GM06990 (cell line): Measurements from ENCODE around the gene TANC1.

ENCODE experiments used
- DNase-seq: peaks from one replicate; pipeline ENCODE4 v3.0.0-alpha.2; 2011; ENCODE audit not compliant: insufficient read length; ENCODE audit errors: extremely low read depth
- H3K27me3 ChIP-seq: replicated peaks from 2 replicates; pipeline ENCODE4 v1.6.0; 2011; ENCODE audit warnings: low read length; ENCODE audit not compliant: control insufficient read depth, insufficient read depth
- H3K36me3 ChIP-seq: 2 replicates; pipeline ENCODE4 v1.5.1; 2011; ENCODE audit warnings: low read length; ENCODE audit not compliant: control insufficient read depth, insufficient read depth
- H3K4me3 ChIP-seq: replicated peaks from 2 replicates; pipeline ENCODE4 v1.5.1; 2011; ENCODE audit warnings: low read depth, mild to moderate bottlenecking, control low read depth, low read length
- TF ChIP-seq, protein P1 (sequence below): IDR thresholded peaks from 2 replicates; pipeline ENCODE4 v1.5.1; 2011; ENCODE audit warnings: low read length, control low read depth, mild to moderate bottlenecking, inconsistent platforms; ENCODE audit not compliant: insufficient read depth, poor library complexity, severe bottlenecking

The TANC1 gene

DNA sequence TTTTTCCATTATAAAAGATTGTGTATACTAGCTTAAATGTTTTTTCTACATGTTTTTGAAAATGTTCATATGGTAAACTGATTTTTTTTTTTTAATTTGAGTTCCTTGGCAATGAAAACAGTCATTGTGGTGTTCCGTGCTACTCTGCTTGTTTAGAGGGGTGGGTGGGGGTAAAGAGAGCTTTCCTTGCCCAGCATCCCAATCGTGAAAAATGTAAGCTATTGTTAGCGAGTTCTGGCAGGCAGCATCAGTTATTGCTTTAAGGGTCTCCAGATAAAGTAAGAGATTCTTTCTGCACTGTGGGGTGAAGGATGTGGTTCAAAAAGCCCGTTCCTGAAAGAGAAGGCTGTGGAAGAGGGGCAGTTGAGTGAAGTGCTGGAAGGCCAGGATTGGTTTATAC, 118.4 kb downstream of the TANC1 start:
- H3K27me3 ChIP-seq, result no peaks in the 10 kb centered on the region
- TF ChIP-seq, protein P1, sequence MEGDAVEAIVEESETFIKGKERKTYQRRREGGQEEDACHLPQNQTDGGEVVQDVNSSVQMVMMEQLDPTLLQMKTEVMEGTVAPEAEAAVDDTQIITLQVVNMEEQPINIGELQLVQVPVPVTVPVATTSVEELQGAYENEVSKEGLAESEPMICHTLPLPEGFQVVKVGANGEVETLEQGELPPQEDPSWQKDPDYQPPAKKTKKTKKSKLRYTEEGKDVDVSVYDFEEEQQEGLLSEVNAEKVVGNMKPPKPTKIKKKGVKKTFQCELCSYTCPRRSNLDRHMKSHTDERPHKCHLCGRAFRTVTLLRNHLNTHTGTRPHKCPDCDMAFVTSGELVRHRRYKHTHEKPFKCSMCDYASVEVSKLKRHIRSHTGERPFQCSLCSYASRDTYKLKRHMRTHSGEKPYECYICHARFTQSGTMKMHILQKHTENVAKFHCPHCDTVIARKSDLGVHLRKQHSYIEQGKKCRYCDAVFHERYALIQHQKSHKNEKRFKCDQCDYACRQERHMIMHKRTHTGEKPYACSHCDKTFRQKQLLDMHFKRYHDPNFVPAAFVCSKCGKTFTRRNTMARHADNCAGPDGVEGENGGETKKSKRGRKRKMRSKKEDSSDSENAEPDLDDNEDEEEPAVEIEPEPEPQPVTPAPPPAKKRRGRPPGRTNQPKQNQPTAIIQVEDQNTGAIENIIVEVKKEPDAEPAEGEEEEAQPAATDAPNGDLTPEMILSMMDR, result no peak
- no peak for DNase-seq
- H3K4me3 ChIP-seq, result no peak overlapping the region
- peaks cover 2% of the 10 kb centered on the region; the same call in 1 of the 2 replicates for H3K36me3 ChIP-seq

DNA sequence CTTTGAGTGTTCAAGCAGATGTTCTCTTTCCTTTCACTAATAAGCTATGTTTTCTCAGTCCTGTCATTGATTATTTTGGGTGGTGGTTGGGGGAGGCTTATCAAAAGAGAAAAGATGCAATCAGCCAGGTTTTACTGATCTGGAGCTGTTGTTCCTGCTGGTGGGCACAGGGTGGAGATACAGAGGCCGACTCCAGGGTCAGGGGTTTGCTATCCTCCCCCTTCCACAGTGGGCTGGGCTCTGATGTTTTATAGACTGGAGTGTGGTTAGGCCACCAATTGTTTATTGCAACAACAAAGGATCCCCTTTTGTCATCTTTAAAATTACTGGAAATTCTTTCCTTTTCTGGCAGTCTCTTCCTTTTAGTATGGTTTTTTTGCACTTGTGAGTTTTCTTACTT, 120.5 kb downstream of the TANC1 start:
- Histone ChIP-seq H3K27me3 (no peaks in the 10 kb centered on the region), H3K36me3 (peaks cover 2% of the 10 kb centered on the region; the same call in 1 of the 2 replicates), H3K4me3 (no peak overlapping the region)
- no peak for DNase-seq
- TF ChIP-seq, protein P1, result no peak

DNA sequence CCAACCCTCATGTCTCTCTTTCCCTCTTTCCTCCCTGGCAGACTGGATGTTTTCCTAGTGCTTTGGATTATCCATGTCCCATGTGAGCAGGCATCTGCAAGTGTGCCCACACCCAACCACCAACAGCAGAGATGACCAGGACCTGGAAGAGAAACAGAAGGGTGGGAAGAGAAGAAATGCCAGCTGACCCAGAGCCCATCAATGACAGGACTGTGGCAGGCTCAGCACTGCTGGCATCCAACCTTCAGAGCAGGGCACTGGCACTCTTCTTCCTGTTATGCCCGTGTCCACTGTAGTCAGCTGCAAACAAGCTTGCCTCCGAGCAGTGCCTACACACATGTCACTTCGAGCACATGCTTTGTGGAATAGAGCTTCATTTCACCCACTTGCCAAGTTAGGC, 121.1 kb downstream of the TANC1 start:
- DNase-seq, result no peak
- Histone ChIP-seq H3K36me3 (peaks cover 2% of the 10 kb centered on the region; the same call in 1 of the 2 replicates), H3K27me3 (no peaks in the 10 kb centered on the region), H3K4me3 (no peak overlapping the region)
- TF ChIP-seq, protein P1, result no peak

DNA sequence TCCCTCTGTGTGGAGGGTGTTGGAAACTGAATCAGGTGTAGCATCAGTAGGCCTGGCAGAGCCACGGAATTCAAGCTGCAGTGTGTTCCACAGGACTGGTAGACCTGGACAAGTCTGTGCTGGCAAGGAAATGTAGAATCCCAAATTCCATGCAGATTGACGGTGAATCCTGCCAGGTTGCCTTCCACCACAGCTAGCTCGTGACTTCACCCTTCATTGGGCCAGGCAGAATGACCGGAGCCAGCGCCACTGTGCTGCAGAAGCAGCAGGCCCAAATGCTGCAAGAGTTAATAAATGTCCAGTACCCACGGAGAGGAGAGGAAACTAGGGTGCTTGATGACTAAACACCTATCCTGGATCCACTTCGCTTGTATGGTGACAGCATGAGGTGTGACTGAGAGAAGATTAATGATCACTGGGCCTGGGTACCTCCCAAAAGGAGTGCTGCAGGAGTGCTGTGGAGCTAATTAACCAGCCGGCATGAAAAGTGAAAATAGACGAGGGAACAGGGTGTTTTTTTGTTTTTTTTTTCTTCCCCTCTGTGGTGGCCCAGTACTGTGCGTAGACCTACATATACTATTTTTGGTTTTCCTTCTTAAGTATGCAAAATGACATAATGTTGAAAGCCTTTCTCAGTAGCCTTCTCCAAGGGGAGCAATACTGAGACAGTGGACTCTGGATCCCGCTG, 122.2 kb downstream of the TANC1 start:
- DNase-seq, result no peak
- H3K4me3 ChIP-seq, result peak overlapping the region; percentile 30
- no peaks in the 10 kb centered on the region for H3K27me3 ChIP-seq
- peaks cover 2% of the 10 kb centered on the region; the same call in 1 of the 2 replicates for H3K36me3 ChIP-seq
- TF ChIP-seq, protein P1, result no peak

DNA sequence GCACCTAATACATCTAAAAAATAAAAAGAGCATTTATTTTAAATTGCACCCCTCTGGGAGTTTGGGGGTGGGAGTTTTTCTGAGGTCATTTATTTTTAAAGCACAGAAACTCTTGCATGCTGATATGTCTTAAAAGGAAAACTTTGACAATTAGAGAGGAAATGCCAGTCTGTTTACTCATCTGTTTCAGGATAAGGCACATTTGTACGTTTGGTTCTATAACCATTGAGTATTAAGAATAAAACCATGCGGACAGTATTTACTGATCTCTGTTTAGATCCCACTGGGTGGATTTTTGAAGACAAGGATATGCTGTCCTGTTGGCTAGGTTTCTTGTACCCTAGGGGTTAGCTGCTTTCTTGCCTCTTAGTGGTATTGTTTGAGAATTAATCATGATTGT, 122.9 kb downstream of the TANC1 start:
- DNase-seq, result no peak
- TF ChIP-seq, protein P1, result no peak
- H3K4me3 ChIP-seq, result no peak overlapping the region; the same call in 1 of the 2 replicates
- H3K36me3 ChIP-seq, result peaks cover 2% of the 10 kb centered on the region; the same call in 1 of the 2 replicates
- H3K27me3 ChIP-seq, result no peaks in the 10 kb centered on the region
